ENCODE results near the gene HHIPL1. TPM values are rescaled to one million over a fixed set of nuclear protein-coding genes. Genes with fewer than 3 reads are reported as not detected.
A peak's percentile ranks its signal among the peaks of the same experiment; 100 is the strongest.

HHIPL1 gene
- total RNA-seq, 2 experiments from 2014 or later = 0.09 TPM; not detected in 1

- Mint-ChIP-seq H3K4me1 (peaks cover 7% of the 10 kb centered on the region), H3K27me3 (peaks cover 15% of the 10 kb centered on the region), H3K4me3 (no peak overlapping the region), H3K9me3 (ENCODE audit: low read depth) (no peaks in the 10 kb centered on the region), H3K36me3 (no peaks in the 10 kb centered on the region), H3K27ac (no peak overlapping the region)
- no peak for DNase-seq
- CTCF ChIA-PET = interaction anchor here (0.6 to 3.6 kb wide), 4 partner anchors 10 to 77 kb away, joined by 3 to 13 read pairs (median 4); partner anchors contain the start of gene CCDC85C
- no peak for ATAC-seq
Measured at GRCh38 chr14:99681832-99682148, 36.9 kb downstream of the HHIPL1 start.

GRCh38 chr14:99682809-99683618, 38.1 kb downstream of the HHIPL1 start:
- Mint-ChIP-seq H3K9me3 (ENCODE audit: low read depth) (no peaks in the 10 kb centered on the region), H3K36me3 (no peaks in the 10 kb centered on the region), H3K27ac (peak overlapping the region; percentile 81), H3K4me1 (peaks cover 7% of the 10 kb centered on the region), H3K27me3 (peaks cover 21% of the 10 kb centered on the region), H3K4me3 (peak overlapping the region; percentile 79)
- CTCF ChIA-PET = interaction anchor here (0.9 to 3.6 kb wide), 8 partner anchors 11 to 204 kb away, joined by 3 to 13 read pairs (median 4); partner anchors contain the start of gene CCDC85C
- DNase-seq = peak; percentile 89
- ATAC-seq = peak; percentile 38

- no peaks in the 10 kb centered on the region for H3K9me3 Mint-ChIP-seq (ENCODE audit: low read depth)
- H3K27ac Mint-ChIP-seq = peak within 1 kb of the TSS; percentile 81
- CTCF ChIA-PET = interaction anchor here (0.7 to 3.6 kb wide), 14 partner anchors 12 to 537 kb away, joined by 3 to 13 read pairs (median 3); partner anchors contain the start of genes CCDC85C, CCNK and SETD3
- peak within 1 kb of the TSS; percentile 79 for H3K4me3 Mint-ChIP-seq
- peak; percentile 100 for DNase-seq
- H3K36me3 Mint-ChIP-seq = no peaks in the 10 kb centered on the region
- ATAC-seq = peak; percentile 89
- H3K27me3 Mint-ChIP-seq = peaks cover 26% of the 10 kb centered on the region
- peaks cover 11% of the 10 kb centered on the region for H3K4me1 Mint-ChIP-seq
Measured at GRCh38 chr14:99683619-99684409, 38.9 kb downstream of the HHIPL1 start, which contains the start of gene CYP46A1. Gene CYP46A1, plus strand, starts transcription at chr14:99684298. Its CDS starts 120 bp downstream, at chr14:99684418.

GRCh38 chr14:99684410-99684934, 39.5 kb downstream of the HHIPL1 start:
- DNase-seq (peak; percentile 47), ATAC-seq (no peak)
- no peak overlapping the region for H3K27ac Mint-ChIP-seq
- no peaks in the 10 kb centered on the region for H3K9me3 Mint-ChIP-seq (ENCODE audit: low read depth)
- no peak overlapping the region for H3K4me3 Mint-ChIP-seq
- H3K4me1 Mint-ChIP-seq = peaks cover 12% of the 10 kb centered on the region
- CTCF ChIA-PET = interaction anchor here (0.7 to 3.6 kb wide), 9 partner anchors 12 to 536 kb away, joined by 3 to 13 read pairs (median 3); partner anchors contain the start of genes CCDC85C, CCNK and SETD3
- no peaks in the 10 kb centered on the region for H3K36me3 Mint-ChIP-seq
- H3K27me3 Mint-ChIP-seq = peaks cover 29% of the 10 kb centered on the region

DNA sequence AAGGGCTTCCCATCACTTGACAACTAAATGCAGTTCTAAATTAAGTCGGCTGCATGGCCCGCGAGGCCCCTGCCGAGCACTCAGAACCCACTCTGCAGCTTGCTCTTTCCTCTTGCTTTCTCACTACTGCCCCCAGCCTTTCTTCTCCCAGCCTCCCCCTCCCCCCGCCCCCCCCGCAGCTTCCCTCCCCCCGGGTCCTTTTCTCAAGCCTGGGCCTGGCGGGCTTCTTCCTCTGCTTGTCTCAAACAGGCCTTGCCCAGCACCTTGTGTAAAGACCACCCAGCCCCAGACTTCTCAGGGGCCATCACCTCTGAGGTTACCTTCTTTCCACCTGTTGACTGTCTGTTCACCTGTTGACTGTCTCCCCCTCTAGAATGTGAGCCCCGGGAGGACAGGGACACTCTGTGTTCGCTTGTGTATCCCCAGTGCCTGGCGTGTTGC, 40.2 kb downstream of the HHIPL1 start:
- peaks cover 34% of the 10 kb centered on the region for H3K27me3 Mint-ChIP-seq
- CTCF ChIA-PET = no interaction called here
- H3K4me1 Mint-ChIP-seq = peaks cover 12% of the 10 kb centered on the region
- H3K4me3 Mint-ChIP-seq = no peak overlapping the region
- no peaks in the 10 kb centered on the region for H3K36me3 Mint-ChIP-seq
- no peak overlapping the region for H3K27ac Mint-ChIP-seq
- peak; percentile 38 for DNase-seq
- no peaks in the 10 kb centered on the region for H3K9me3 Mint-ChIP-seq (ENCODE audit: low read depth)
- ATAC-seq = no peak

DNA sequence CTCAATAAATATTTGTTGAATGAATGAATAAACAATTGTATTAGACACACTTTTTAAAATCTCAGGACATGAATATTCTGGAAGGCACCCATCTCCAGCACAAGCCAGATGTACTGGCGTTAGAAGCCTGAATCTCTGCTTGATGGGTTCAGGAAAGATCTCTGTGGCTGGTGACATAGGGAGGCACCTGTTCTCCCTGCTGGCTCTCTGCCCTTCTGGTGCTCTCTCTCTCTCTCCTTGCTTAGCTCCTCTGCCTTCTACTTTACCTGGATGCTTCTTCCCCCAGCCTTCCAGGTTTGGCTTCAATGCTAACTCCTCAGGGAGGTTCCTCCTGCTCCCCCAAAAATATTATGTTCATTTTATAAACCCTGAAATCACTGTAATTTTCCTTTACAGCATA, 40.7 kb downstream of the HHIPL1 start:
- CTCF ChIA-PET = no interaction called here
- H3K36me3 Mint-ChIP-seq = no peaks in the 10 kb centered on the region
- peaks cover 12% of the 10 kb centered on the region for H3K4me1 Mint-ChIP-seq
- peaks cover 34% of the 10 kb centered on the region for H3K27me3 Mint-ChIP-seq
- no peak for DNase-seq
- H3K27ac Mint-ChIP-seq = no peak overlapping the region
- no peak for ATAC-seq
- no peaks in the 10 kb centered on the region for H3K9me3 Mint-ChIP-seq (ENCODE audit: low read depth)
- no peak overlapping the region for H3K4me3 Mint-ChIP-seq

DNA sequence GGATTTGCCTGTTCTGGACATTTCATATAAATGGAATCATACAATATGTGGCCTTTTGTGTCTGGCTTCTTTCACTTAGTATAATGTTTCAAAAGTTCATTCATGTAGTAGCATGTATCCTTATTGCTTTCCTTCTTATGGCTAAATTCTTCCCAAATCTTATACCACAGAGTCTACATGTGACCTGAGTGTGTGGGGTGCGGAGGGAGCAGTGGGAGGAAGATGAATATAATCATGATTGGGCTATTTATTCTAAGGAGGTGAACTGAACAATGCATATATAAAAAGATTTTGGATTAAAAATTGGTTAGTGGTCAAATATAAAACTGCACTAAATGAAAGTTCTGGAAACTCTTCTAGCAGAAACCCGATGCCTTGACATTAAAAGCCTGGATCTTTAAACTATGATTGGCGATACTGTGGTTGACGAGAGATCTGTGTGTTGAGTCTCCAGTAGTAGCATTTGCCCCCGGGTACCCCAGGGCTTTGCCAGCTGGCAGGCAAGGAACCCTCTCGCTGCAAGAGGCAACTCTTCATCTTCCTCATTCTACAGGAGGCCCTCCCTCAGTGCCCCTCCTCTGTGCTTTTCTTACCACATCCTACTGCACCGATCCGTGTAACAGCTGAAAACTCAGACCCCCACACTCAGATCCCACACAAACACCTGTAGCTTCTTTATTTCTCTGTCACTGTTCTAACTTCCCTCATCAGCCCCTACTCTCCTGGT, 41.8 kb downstream of the HHIPL1 start:
- Mint-ChIP-seq H3K4me3 (no peak overlapping the region), H3K27ac (no peak overlapping the region), H3K9me3 (ENCODE audit: low read depth) (no peaks in the 10 kb centered on the region), H3K27me3 (peaks cover 36% of the 10 kb centered on the region), H3K36me3 (no peaks in the 10 kb centered on the region), H3K4me1 (peaks cover 12% of the 10 kb centered on the region)
- ATAC-seq = no peak
- CTCF ChIA-PET = interaction anchor here (0.5 to 0.8 kb wide), 3 partner anchors 9 to 277 kb away, joined by 3 to 6 read pairs (median 3); no protein-coding TSS in a partner anchor
- peak; percentile 36 for DNase-seq

DNA sequence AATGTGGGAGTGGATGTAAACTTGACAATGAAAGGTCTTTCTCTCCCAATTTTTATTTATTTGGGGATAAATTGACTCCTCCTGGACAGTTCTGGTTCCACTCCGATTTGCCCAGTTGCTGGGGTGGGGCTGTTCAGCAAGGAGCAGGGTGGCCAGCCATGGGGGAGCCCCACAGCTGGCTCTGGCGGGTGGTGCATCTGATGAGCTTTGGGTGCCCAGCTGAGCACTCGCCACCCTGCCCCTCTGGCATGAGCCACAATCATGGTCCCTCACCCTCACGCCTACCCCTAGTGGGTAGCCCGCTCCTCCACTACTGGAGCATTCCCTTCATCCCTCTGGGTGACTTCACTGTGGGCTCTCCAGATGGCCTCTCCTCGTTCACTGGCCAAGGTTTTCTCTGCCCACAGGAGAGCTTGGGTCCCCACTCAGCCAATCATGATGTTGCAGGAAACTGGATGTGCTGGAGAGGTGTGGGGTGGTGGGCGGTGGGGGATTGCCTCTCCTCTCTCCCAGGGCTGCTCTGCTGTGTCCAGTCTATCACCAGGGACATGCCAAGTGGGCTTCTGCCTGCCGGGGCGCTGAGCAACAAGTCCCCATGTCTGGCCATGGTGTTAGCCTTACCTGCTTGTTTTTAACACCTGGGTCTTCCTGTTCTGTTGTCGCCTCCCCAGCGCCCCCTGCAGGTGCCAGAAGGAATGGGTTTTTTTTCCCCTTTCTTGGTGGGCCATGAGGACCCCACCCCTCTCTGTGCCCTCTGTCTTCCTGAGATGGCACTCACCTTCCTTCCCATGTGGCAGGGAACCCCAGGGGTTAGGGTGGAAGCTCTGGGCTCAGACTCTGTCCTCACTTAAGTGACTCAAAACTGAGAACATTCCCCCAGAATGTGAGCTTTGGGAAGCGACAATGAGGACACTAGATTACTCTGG, 42.6 kb downstream of the HHIPL1 start:
- Mint-ChIP-seq H3K36me3 (no peaks in the 10 kb centered on the region), H3K27ac (no peak overlapping the region), H3K4me3 (no peak overlapping the region), H3K4me1 (peaks cover 9% of the 10 kb centered on the region), H3K27me3 (peaks cover 41% of the 10 kb centered on the region), H3K9me3 (ENCODE audit: low read depth) (no peaks in the 10 kb centered on the region)
- DNase-seq = peak; percentile 40
- CTCF ChIA-PET = interaction anchor here (0.6 to 1.5 kb wide), 13 partner anchors 9 to 284 kb away, joined by 3 to 6 read pairs (median 3); no protein-coding TSS in a partner anchor
- no peak for ATAC-seq

- peaks cover 41% of the 10 kb centered on the region for H3K27me3 Mint-ChIP-seq
- DNase-seq = peak; percentile 22
Measured at GRCh38 chr14:99688210-99688581, 43.3 kb downstream of the HHIPL1 start.

GRCh38 chr14:99688629-99689028, 43.7 kb downstream of the HHIPL1 start:
- peaks cover 8% of the 10 kb centered on the region for H3K4me1 Mint-ChIP-seq
- peaks cover 41% of the 10 kb centered on the region for H3K27me3 Mint-ChIP-seq
- DNase-seq (no peak), ATAC-seq (no peak)
- H3K9me3 Mint-ChIP-seq (ENCODE audit: low read depth) = no peaks in the 10 kb centered on the region
- H3K4me3 Mint-ChIP-seq = no peak overlapping the region
- CTCF ChIA-PET = interaction anchor here (0.6 to 1.5 kb wide), 12 partner anchors 11 to 282 kb away, joined by 3 to 6 read pairs (median 3); no protein-coding TSS in a partner anchor
- H3K36me3 Mint-ChIP-seq = no peaks in the 10 kb centered on the region
- H3K27ac Mint-ChIP-seq = no peak overlapping the region

More at GRCh38 chr14:99688210-99688581, 43.3 kb downstream of the HHIPL1 start:
- Mint-ChIP-seq H3K4me1 (peaks cover 8% of the 10 kb centered on the region), H3K27ac (no peak overlapping the region), H3K36me3 (no peaks in the 10 kb centered on the region), H3K9me3 (ENCODE audit: low read depth) (no peaks in the 10 kb centered on the region), H3K4me3 (no peak overlapping the region)
- ATAC-seq = no peak
- CTCF ChIA-PET = interaction anchor here (0.6 to 1.5 kb wide), 13 partner anchors 11 to 283 kb away, joined by 3 to 6 read pairs (median 3); no protein-coding TSS in a partner anchor

DNA sequence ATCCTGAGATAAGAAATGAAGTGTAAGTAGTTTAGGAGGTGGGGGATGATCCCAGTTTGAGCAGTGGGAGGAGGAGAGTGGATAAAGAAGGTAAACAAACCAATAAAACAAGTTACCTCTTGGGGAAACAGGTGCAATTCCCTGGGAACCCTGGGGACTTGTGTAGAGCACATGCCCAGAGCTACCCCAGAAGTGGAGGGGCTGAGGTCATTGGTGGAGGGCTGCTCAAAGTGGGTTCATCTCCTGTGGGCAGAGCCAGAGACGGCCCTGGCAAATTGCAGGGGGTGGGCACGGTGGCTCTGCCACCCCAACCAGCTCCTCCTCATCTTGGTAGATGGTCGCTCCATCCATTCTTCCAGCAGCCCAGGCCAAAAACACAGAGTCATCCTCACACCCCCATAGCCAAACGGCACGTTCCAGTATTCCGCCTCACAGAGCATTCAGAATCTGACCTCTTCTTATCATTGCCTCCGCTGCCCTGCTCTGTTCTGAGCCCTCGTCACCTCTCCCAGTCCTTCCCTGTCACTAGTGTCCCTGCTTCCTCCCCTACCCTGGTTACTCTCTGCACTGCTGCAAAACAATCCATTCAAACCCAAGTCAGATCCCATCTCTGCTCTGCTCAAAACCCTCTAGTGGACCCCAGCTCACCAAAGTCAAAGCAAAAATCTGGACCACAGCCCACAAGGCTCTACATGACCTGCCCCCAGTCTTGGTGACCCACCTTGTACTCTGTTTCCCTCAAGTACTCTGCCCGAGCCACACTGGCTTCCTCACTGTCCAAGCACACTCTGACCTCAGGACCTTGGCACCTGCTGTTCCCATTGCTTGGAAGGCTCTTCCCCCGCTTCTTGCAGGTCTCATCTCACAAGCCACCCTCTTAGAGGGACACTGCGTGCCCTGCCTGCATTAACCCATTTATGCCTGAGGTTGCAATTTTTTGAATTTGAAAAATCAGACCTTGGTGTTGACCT, 44.6 kb downstream of the HHIPL1 start:
- no peaks in the 10 kb centered on the region for H3K9me3 Mint-ChIP-seq (ENCODE audit: low read depth)
- ATAC-seq (no peak), DNase-seq (no peak)
- H3K27ac Mint-ChIP-seq = no peak overlapping the region
- H3K36me3 Mint-ChIP-seq = no peaks in the 10 kb centered on the region
- peaks cover 8% of the 10 kb centered on the region for H3K4me1 Mint-ChIP-seq
- peaks cover 48% of the 10 kb centered on the region for H3K27me3 Mint-ChIP-seq
- no peak overlapping the region for H3K4me3 Mint-ChIP-seq
- CTCF ChIA-PET = interaction anchor here (0.9 to 1.2 kb wide), 2 partner anchors 164 to 218 kb away, joined by 3 read pairs; no protein-coding TSS in a partner anchor

Data from activated CD8-positive, alpha-beta memory T cell treated with anti-CD3 and anti-CD28 coated beads, Interleukin-2, amount 10 ng/mL, durations not matched to agents 7 days and 5 days (primary cell).